GM18498 (cell line): Measurements from ENCODE around the gene L3MBTL4.
"Not testable (repeated sequence)": the region's sequence is repeated elsewhere in the genome, so short reads cannot be mapped to it uniquely, and the experiment has no call there.

Experiments used
- ATAC-seq: cut with Tn5 transposase; IDR thresholded peaks from one replicate; pipeline ENCODE4 v1.9.1; 2021; ENCODE audit warnings: mild to moderate bottlenecking, moderate library complexity; ENCODE audit not compliant: unreplicated experiment

L3MBTL4 gene

GRCh38 chr18:6204476-6204875, 210.2 kb downstream of the L3MBTL4 start:
- ATAC-seq = no peak

GRCh38 chr18:6203791-6204190, 210.9 kb downstream of the L3MBTL4 start:
- ATAC-seq = no peak

- ATAC-seq = no peak
Measured at GRCh38 chr18:6202861-6203260, 211.8 kb downstream of the L3MBTL4 start.

- no peak for ATAC-seq
Measured at GRCh38 chr18:6200204-6200774, 214.4 kb downstream of the L3MBTL4 start.

GRCh38 chr18:6199777-6200176, 214.9 kb downstream of the L3MBTL4 start:
- no peak for ATAC-seq

- ATAC-seq = no peak
Measured at GRCh38 chr18:6198585-6198984, 216.1 kb downstream of the L3MBTL4 start.

GRCh38 chr18:6194640-6195039, 220.1 kb downstream of the L3MBTL4 start:
- ATAC-seq = no peak

- ATAC-seq = not testable (repeated sequence)
Measured at GRCh38 chr18:6185782-6186181, 228.9 kb downstream of the L3MBTL4 start.

GRCh38 chr18:6174983-6175745, 239.5 kb downstream of the L3MBTL4 start:
- no peak for ATAC-seq

GRCh38 chr18:6170604-6171003, 244.1 kb downstream of the L3MBTL4 start:
- no peak for ATAC-seq

GRCh38 chr18:6161549-6161948, 253.2 kb downstream of the L3MBTL4 start:
- ATAC-seq = no peak

- ATAC-seq = no peak
Measured at GRCh38 chr18:6159426-6159825, 255.3 kb downstream of the L3MBTL4 start.

GRCh38 chr18:6158958-6159357, 255.8 kb downstream of the L3MBTL4 start:
- ATAC-seq = no peak

- ATAC-seq = no peak
Measured at GRCh38 chr18:6156446-6156845, 258.3 kb downstream of the L3MBTL4 start.

GRCh38 chr18:6155707-6156106, 259.0 kb downstream of the L3MBTL4 start:
- ATAC-seq = no peak

GRCh38 chr18:6150430-6150829, 264.3 kb downstream of the L3MBTL4 start:
- no peak for ATAC-seq

- ATAC-seq = no peak
Measured at GRCh38 chr18:6146307-6146661, 268.4 kb downstream of the L3MBTL4 start.

GRCh38 chr18:6145645-6146306, 268.9 kb downstream of the L3MBTL4 start:
- ATAC-seq = no peak

- no peak for ATAC-seq
Measured at GRCh38 chr18:6139007-6139406, 275.7 kb downstream of the L3MBTL4 start.

GRCh38 chr18:6135901-6136300, 278.8 kb downstream of the L3MBTL4 start:
- not testable (repeated sequence) for ATAC-seq

- ATAC-seq = not testable (repeated sequence)
Measured at GRCh38 chr18:6135029-6135428, 279.7 kb downstream of the L3MBTL4 start.

- ATAC-seq = no peak
Measured at GRCh38 chr18:6132751-6133368, 281.9 kb downstream of the L3MBTL4 start.
